HEK293 (cell line): ENCODE results near the gene CSTA.

Experiments used
- CTCF ChIP-seq: fragments of 450-650 bp; formaldehyde crosslinking; IDR thresholded peaks from 2 replicates; pipeline ENCODE4 v1.5.1; 2016; ENCODE audit warnings: missing biosample characterization, missing genetic modification characterization
- GLI2 ChIP-seq: fragments of 450-650 bp; formaldehyde crosslinking; IDR thresholded peaks from 2 replicates; pipeline ENCODE4; 2017; ENCODE audit warnings: missing biosample characterization, missing genetic modification characterization, low read depth, borderline replicate concordance
- KLF1 ChIP-seq: fragments of 450-650 bp; formaldehyde crosslinking; IDR thresholded peaks from 2 replicates; pipeline ENCODE4 v1.5.1; 2016; ENCODE audit warnings: missing biosample characterization, missing genetic modification characterization
- OSR2 ChIP-seq: fragments of 450-650 bp; formaldehyde crosslinking; IDR thresholded peaks from 2 replicates; pipeline ENCODE4 v1.5.1; 2016; ENCODE audit warnings: missing biosample characterization, missing genetic modification characterization
- TRIM28 ChIP-seq: IDR thresholded peaks from 2 replicates; pipeline ENCODE4 v1.6.1; 2011; ENCODE audit warnings: low read length, control low read depth, borderline replicate concordance
- ZFP37 ChIP-seq: fragments of 450-650 bp; formaldehyde crosslinking; IDR thresholded peaks from 2 replicates; pipeline ENCODE4 v1.5.1; 2016; ENCODE audit warnings: missing biosample characterization, missing genetic modification characterization
- ZNF140 ChIP-seq: fragments of 450-650 bp; formaldehyde crosslinking; IDR thresholded peaks from 2 replicates; pipeline ENCODE4 v1.5.1; 2016; ENCODE audit warnings: missing biosample characterization, missing genetic modification characterization
- ZNF175 ChIP-seq: fragments of 450-650 bp; formaldehyde crosslinking; IDR thresholded peaks from 2 replicates; pipeline ENCODE4 v1.5.1; 2016; ENCODE audit warnings: missing biosample characterization, missing genetic modification characterization
- ZNF18 ChIP-seq: fragments of 450-650 bp; formaldehyde crosslinking; IDR thresholded peaks from 2 replicates; pipeline ENCODE4 v1.5.1; 2016; ENCODE audit warnings: missing biosample characterization, missing genetic modification characterization
- ZNF26 ChIP-seq: fragments of 450-650 bp; formaldehyde crosslinking; IDR thresholded peaks from 2 replicates; pipeline ENCODE4 v1.5.1; 2016; ENCODE audit warnings: missing biosample characterization, missing genetic modification characterization
- ZNF292 ChIP-seq: fragments of 450-650 bp; formaldehyde crosslinking; IDR thresholded peaks from 2 replicates; pipeline ENCODE4 v1.5.1; 2016; ENCODE audit warnings: low read depth, missing biosample characterization, missing genetic modification characterization, borderline replicate concordance
- ZNF37A ChIP-seq: fragments of 450-650 bp; IDR thresholded peaks from 2 replicates; pipeline ENCODE4 v1.5.1; 2018; ENCODE audit warnings: missing biosample characterization, missing genetic modification characterization
- ZNF544 ChIP-seq: fragments of 450-650 bp; formaldehyde crosslinking; IDR thresholded peaks from 2 replicates; pipeline ENCODE4 v1.5.0; 2017; ENCODE audit warnings: missing biosample characterization, missing genetic modification characterization
- ZNF548 ChIP-seq: fragments of 450-650 bp; formaldehyde crosslinking; IDR thresholded peaks from 2 replicates; pipeline ENCODE4 v1.5.1; 2016; ENCODE audit warnings: missing biosample characterization, missing genetic modification characterization
- ZNF600 ChIP-seq: fragments of 450-650 bp; formaldehyde crosslinking; IDR thresholded peaks from 2 replicates; pipeline ENCODE4 v1.5.1; 2016; ENCODE audit warnings: missing biosample characterization, missing genetic modification characterization
- TF ChIP-seq, protein P1 (sequence below): fragments of 450-650 bp; formaldehyde crosslinking; IDR thresholded peaks from 2 replicates; pipeline ENCODE4 v1.5.1; 2016; ENCODE audit warnings: missing biosample characterization, missing genetic modification characterization
- TF ChIP-seq, protein P2 (sequence below): fragments of 450-650 bp; formaldehyde crosslinking; IDR thresholded peaks from 2 replicates; pipeline ENCODE4 v1.5.1; 2017; ENCODE audit warnings: missing biosample characterization, missing genetic modification characterization
- TF ChIP-seq, protein P3 (sequence below): sonication (generic); formaldehyde crosslinking; IDR thresholded peaks from 2 replicates; pipeline ENCODE4 v1.8.1; 2022; ENCODE audit warnings: mild to moderate bottlenecking, moderate library complexity, missing genetic modification reagents
- TF ChIP-seq, protein P4 (sequence below): fragments of 450-650 bp; formaldehyde crosslinking; IDR thresholded peaks from 2 replicates; pipeline ENCODE4 v1.5.1; 2016; ENCODE audit warnings: missing biosample characterization, missing genetic modification characterization
- TF ChIP-seq, protein P5 (sequence below): fragments of 450-650 bp; formaldehyde crosslinking; IDR thresholded peaks from 2 replicates; pipeline ENCODE4 v1.5.1; 2016; ENCODE audit warnings: missing biosample characterization, missing genetic modification characterization
- TF ChIP-seq, protein P6 (sequence below): fragments of 450-650 bp; formaldehyde crosslinking; IDR thresholded peaks from 2 replicates; pipeline ENCODE4 v1.5.1; 2016; ENCODE audit warnings: missing biosample characterization, missing genetic modification characterization, borderline replicate concordance
- TF ChIP-seq, protein P7 (sequence below): IDR thresholded peaks from 2 replicates; pipeline ENCODE4 v1.6.1; 2011; ENCODE audit warnings: mild to moderate bottlenecking, low read depth, low read length, borderline replicate concordance

Gene CSTA

GRCh38 chr3:122383771-122384697, 59.0 kb downstream of the CSTA start, which contains the start of gene FAM162A (continued):
- TF ChIP-seq, protein P1, sequence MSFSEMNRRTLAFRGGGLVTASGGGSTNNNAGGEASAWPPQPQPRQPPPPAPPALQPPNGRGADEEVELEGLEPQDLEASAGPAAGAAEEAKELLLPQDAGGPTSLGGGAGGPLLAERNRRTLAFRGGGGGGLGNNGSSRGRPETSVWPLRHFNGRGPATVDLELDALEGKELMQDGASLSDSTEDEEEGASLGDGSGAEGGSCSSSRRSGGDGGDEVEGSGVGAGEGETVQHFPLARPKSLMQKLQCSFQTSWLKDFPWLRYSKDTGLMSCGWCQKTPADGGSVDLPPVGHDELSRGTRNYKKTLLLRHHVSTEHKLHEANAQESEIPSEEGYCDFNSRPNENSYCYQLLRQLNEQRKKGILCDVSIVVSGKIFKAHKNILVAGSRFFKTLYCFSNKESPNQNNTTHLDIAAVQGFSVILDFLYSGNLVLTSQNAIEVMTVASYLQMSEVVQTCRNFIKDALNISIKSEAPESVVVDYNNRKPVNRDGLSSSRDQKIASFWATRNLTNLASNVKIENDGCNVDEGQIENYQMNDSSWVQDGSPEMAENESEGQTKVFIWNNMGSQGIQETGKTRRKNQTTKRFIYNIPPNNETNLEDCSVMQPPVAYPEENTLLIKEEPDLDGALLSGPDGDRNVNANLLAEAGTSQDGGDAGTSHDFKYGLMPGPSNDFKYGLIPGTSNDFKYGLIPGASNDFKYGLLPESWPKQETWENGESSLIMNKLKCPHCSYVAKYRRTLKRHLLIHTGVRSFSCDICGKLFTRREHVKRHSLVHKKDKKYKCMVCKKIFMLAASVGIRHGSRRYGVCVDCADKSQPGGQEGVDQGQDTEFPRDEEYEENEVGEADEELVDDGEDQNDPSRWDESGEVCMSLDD: no peak
- no peak for TF ChIP-seq ZNF292
- TF ChIP-seq ZNF26: no peak
- TF ChIP-seq, protein P2, sequence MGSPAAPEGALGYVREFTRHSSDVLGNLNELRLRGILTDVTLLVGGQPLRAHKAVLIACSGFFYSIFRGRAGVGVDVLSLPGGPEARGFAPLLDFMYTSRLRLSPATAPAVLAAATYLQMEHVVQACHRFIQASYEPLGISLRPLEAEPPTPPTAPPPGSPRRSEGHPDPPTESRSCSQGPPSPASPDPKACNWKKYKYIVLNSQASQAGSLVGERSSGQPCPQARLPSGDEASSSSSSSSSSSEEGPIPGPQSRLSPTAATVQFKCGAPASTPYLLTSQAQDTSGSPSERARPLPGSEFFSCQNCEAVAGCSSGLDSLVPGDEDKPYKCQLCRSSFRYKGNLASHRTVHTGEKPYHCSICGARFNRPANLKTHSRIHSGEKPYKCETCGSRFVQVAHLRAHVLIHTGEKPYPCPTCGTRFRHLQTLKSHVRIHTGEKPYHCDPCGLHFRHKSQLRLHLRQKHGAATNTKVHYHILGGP (tag by site-specific recombination): no peak
- TF ChIP-seq ZNF37A: no peak; the same call in 1 of the 2 replicates
- TF ChIP-seq, protein P3, sequence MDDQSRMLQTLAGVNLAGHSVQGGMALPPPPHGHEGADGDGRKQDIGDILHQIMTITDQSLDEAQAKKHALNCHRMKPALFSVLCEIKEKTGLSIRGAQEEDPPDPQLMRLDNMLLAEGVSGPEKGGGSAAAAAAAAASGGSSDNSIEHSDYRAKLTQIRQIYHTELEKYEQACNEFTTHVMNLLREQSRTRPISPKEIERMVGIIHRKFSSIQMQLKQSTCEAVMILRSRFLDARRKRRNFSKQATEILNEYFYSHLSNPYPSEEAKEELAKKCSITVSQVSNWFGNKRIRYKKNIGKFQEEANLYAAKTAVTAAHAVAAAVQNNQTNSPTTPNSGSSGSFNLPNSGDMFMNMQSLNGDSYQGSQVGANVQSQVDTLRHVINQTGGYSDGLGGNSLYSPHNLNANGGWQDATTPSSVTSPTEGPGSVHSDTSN (CRISPR knock-in tag): no peak
- no peak for TF ChIP-seq ZNF140 (tag by site-specific recombination)
- peak; percentile 70; the same call in 1 of the 2 replicates for TF ChIP-seq TRIM28
- TF ChIP-seq, protein P4, sequence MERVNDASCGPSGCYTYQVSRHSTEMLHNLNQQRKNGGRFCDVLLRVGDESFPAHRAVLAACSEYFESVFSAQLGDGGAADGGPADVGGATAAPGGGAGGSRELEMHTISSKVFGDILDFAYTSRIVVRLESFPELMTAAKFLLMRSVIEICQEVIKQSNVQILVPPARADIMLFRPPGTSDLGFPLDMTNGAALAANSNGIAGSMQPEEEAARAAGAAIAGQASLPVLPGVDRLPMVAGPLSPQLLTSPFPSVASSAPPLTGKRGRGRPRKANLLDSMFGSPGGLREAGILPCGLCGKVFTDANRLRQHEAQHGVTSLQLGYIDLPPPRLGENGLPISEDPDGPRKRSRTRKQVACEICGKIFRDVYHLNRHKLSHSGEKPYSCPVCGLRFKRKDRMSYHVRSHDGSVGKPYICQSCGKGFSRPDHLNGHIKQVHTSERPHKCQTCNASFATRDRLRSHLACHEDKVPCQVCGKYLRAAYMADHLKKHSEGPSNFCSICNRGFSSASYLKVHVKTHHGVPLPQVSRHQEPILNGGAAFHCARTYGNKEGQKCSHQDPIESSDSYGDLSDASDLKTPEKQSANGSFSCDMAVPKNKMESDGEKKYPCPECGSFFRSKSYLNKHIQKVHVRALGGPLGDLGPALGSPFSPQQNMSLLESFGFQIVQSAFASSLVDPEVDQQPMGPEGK (tag by site-specific recombination): peak; percentile 72
- TF ChIP-seq ZNF548 (tag by site-specific recombination): no peak
- no peak for TF ChIP-seq ZNF544 (tag by site-specific recombination)
- TF ChIP-seq CTCF (tag by site-specific recombination): peak; percentile 94
- peak; percentile 52; the same call in 1 of the 2 replicates for TF ChIP-seq ZNF18 (tag by site-specific recombination)
- TF ChIP-seq, protein P5, sequence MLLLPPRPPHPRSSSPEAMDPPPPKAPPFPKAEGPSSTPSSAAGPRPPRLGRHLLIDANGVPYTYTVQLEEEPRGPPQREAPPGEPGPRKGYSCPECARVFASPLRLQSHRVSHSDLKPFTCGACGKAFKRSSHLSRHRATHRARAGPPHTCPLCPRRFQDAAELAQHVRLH (tag by site-specific recombination): no peak
- no peak for TF ChIP-seq GLI2 (tag by site-specific recombination)
- TF ChIP-seq, protein P6, sequence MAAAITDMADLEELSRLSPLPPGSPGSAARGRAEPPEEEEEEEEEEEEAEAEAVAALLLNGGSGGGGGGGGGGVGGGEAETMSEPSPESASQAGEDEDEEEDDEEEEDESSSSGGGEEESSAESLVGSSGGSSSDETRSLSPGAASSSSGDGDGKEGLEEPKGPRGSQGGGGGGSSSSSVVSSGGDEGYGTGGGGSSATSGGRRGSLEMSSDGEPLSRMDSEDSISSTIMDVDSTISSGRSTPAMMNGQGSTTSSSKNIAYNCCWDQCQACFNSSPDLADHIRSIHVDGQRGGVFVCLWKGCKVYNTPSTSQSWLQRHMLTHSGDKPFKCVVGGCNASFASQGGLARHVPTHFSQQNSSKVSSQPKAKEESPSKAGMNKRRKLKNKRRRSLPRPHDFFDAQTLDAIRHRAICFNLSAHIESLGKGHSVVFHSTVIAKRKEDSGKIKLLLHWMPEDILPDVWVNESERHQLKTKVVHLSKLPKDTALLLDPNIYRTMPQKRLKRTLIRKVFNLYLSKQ (tag by site-specific recombination): no peak
- TF ChIP-seq OSR2 (tag by site-specific recombination): no peak
- peak; percentile 97 for TF ChIP-seq ZNF600
- no peak for TF ChIP-seq KLF1 (tag by site-specific recombination)
- TF ChIP-seq ZFP37 (tag by site-specific recombination): no peak
- TF ChIP-seq, protein P7, sequence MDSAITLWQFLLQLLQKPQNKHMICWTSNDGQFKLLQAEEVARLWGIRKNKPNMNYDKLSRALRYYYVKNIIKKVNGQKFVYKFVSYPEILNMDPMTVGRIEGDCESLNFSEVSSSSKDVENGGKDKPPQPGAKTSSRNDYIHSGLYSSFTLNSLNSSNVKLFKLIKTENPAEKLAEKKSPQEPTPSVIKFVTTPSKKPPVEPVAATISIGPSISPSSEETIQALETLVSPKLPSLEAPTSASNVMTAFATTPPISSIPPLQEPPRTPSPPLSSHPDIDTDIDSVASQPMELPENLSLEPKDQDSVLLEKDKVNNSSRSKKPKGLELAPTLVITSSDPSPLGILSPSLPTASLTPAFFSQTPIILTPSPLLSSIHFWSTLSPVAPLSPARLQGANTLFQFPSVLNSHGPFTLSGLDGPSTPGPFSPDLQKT: no peak
- TF ChIP-seq ZNF175 (tag by site-specific recombination): no peak
